H1 (cell line): ENCODE data around the gene TLE5. TPM values are rescaled to one million over a fixed set of nuclear protein-coding genes. Genes with fewer than 3 reads are reported as not detected.

ENCODE experiments used
- CTCF ChIA-PET: fragments of 300-600 bp; sonication (Branson Sonifier 250); formaldehyde crosslinking; loops from one replicate; lab custom pipeline; 2021; ENCODE audit not compliant: partially characterized antibody; lab: Charles Lee
- POLR2A ChIA-PET: fragments of 300-600 bp; sonication (Branson Sonifier 250); formaldehyde crosslinking; loops from one replicate; lab custom pipeline; 2021; ENCODE audit warnings: inconsistent platforms; ENCODE audit not compliant: partially characterized antibody; lab: Charles Lee
- DNase-seq, 2 experiments: peaks; one replicate each; pipeline versions ENCODE4 v3.0.0 to v3.0.0-alpha.2; 2010 to 2022; ENCODE audit warnings: low spot score in 2 of 2, low read depth in 1 of 2, mixed read lengths in 1 of 2
- FAIRE-seq: peaks from 2 replicates; lab custom pipeline; 2011; peaks lifted over from hg19 to GRCh38; lab: Jason Lieb, UNC
- H2AFZ ChIP-seq: 2 replicates; pipeline ENCODE4 v1.8.1; 2012; ENCODE audit warnings: low read length, inconsistent platforms
- H2AK5ac ChIP-seq: 2 replicates; pipeline ENCODE4 v1.6.1; 2013; ENCODE audit warnings: low read depth, low read length
- H2BK120ac ChIP-seq: replicated peaks from 2 replicates; pipeline ENCODE3; 2013; ENCODE audit warnings: low read depth, low read length, inconsistent platforms
- H2BK12ac ChIP-seq: 2 replicates; pipeline ENCODE4 v1.6.1; 2013; ENCODE audit warnings: low read depth, low read length
- H2BK15ac ChIP-seq: 2 replicates; pipeline ENCODE4 v1.6.1; 2013; ENCODE audit warnings: low read length
- H2BK20ac ChIP-seq: 2 replicates; pipeline ENCODE4 v1.6.1; 2013; ENCODE audit warnings: low read length
- H2BK5ac ChIP-seq: 2 replicates; pipeline ENCODE4 v1.6.1; 2013; ENCODE audit warnings: low read depth, low read length
- H3K14ac ChIP-seq: 2 replicates; pipeline ENCODE4 v1.6.1; 2013; ENCODE audit warnings: inconsistent platforms; ENCODE audit not compliant: insufficient read length
- H3K18ac ChIP-seq: 2 replicates; pipeline ENCODE4 v1.6.1; 2013; ENCODE audit warnings: low read length; ENCODE audit errors: extremely low read depth
- H3K23ac ChIP-seq: 2 replicates; pipeline ENCODE4 v1.6.1; 2013; ENCODE audit warnings: inconsistent platforms; ENCODE audit not compliant: insufficient read length
- H3K23me2 ChIP-seq: 2 replicates; pipeline ENCODE4 v1.6.1; 2013; ENCODE audit warnings: low read depth, low read length
- H3K27ac ChIP-seq: 2 replicates; pipeline ENCODE4 v1.6.1; 2011; ENCODE audit warnings: low read depth, low read length, inconsistent platforms
- H3K27me3 ChIP-seq, 4 experiments: replicated peaks in 1 of 4; 1 replicate in 1 of 4; 2 replicates in 3 of 4; pipeline versions ENCODE4 v1.6.1 to v1.8.1; 2011 to 2013; ENCODE audit warnings: low read length in 3 of 4, mild to moderate bottlenecking in 3 of 4, inconsistent platforms in 2 of 4, mixed read lengths in 2 of 4, moderate library complexity in 1 of 4; ENCODE audit not compliant: control insufficient read depth in 3 of 4, insufficient read depth in 3 of 4; ENCODE audit errors: extremely low read depth in 1 of 4
- H3K36me3 ChIP-seq, 4 experiments: 2 replicates each; pipeline versions ENCODE4 v1.6.1 to v1.8.1; 2011 to 2013; ENCODE audit warnings: mild to moderate bottlenecking in 4 of 4, low read length in 3 of 4, moderate library complexity in 2 of 4, control low read depth in 1 of 4, inconsistent platforms in 1 of 4; ENCODE audit not compliant: insufficient read depth in 4 of 4, control insufficient read depth in 2 of 4
- H3K4ac ChIP-seq: replicated peaks from 2 replicates; pipeline ENCODE3; 2013; ENCODE audit warnings: low read length, low read depth, mixed read lengths, inconsistent platforms; ENCODE audit not compliant: insufficient read length
- H3K4me1 ChIP-seq, 4 experiments: replicated peaks in 1 of 4; 1 replicate in 1 of 4; 2 replicates in 3 of 4; pipeline versions ENCODE4 v1.6.1 to v1.8.1; 2011 to 2013; ENCODE audit warnings: low read length in 3 of 4, inconsistent platforms in 2 of 4, mixed read lengths in 1 of 4; ENCODE audit not compliant: insufficient read depth in 4 of 4, control insufficient read depth in 3 of 4
- H3K4me2 ChIP-seq, 2 experiments: 2 replicates each; pipeline versions ENCODE4 v1.6.1 to v1.8.1; 2011 to 2013; ENCODE audit warnings: low read depth in 2 of 2, low read length in 2 of 2, control low read depth in 1 of 2, inconsistent platforms in 1 of 2, mild to moderate bottlenecking in 1 of 2; ENCODE audit not compliant: insufficient read depth in 1 of 2
- H3K4me3 ChIP-seq, 4 experiments: fragments of 200-600, 300-600 bp in 1 of 4; sonication (generic), shearing (Covaris generic), sonication (Bioruptor Twin) in 1 of 4; 2 replicates each; pipeline versions ENCODE4 v1.5.1 to v1.8.1; 2011 to 2016; ENCODE audit warnings: low read length in 4 of 4, low read depth in 3 of 4, control low read depth in 2 of 4, inconsistent platforms in 2 of 4, mild to moderate bottlenecking in 2 of 4, mixed read lengths in 1 of 4, moderate library complexity in 1 of 4; ENCODE audit not compliant: insufficient read depth in 2 of 4; ENCODE audit errors: extremely low read depth in 1 of 4
- H3K56ac ChIP-seq: replicated peaks from 2 replicates; pipeline ENCODE3; 2013; ENCODE audit warnings: low read depth, mild to moderate bottlenecking, mixed read lengths, low read length, inconsistent platforms; ENCODE audit not compliant: insufficient read length
- H3K79me1 ChIP-seq: 2 replicates; pipeline ENCODE4 v1.6.1; 2013; ENCODE audit warnings: low read depth, low read length, control low read depth
- H3K79me2 ChIP-seq, 2 experiments: 2 replicates each; pipeline versions ENCODE4 v1.6.1 to v1.8.1; 2012 to 2013; ENCODE audit warnings: low read length in 2 of 2, mild to moderate bottlenecking in 2 of 2, inconsistent platforms in 1 of 2; ENCODE audit not compliant: insufficient read depth in 2 of 2, control insufficient read depth in 1 of 2
- H3K9ac ChIP-seq, 4 experiments: replicated peaks in 1 of 4; 1 replicate in 1 of 4; 2 replicates in 3 of 4; pipeline versions ENCODE4 v1.6.1 to v1.8.1; 2011 to 2013; ENCODE audit warnings: low read depth in 3 of 4, low read length in 3 of 4, control low read depth in 2 of 4, mild to moderate bottlenecking in 2 of 4, moderate library complexity in 2 of 4, inconsistent platforms in 1 of 4; ENCODE audit errors: extremely low read depth in 1 of 4
- H3K9me3 ChIP-seq, 2 experiments: 2 replicates each; pipeline versions ENCODE4 v1.6.1 to v1.8.1; 2012 to 2013; ENCODE audit warnings: mild to moderate bottlenecking in 2 of 2, moderate library complexity in 2 of 2, control low read depth in 1 of 2, inconsistent platforms in 1 of 2, low read depth in 1 of 2, low read length in 1 of 2, mixed read lengths in 1 of 2; ENCODE audit not compliant: insufficient read depth in 2 of 2
- H4K20me1 ChIP-seq, 2 experiments: replicated peaks in 1 of 2; 2 replicates each; pipeline versions ENCODE3 to v1.8.1; 2011 to 2013; ENCODE audit warnings: inconsistent platforms in 2 of 2, low read length in 2 of 2, mild to moderate bottlenecking in 1 of 2; ENCODE audit not compliant: insufficient read depth in 2 of 2, control insufficient read depth in 1 of 2
- H4K5ac ChIP-seq: 2 replicates; pipeline ENCODE4 v1.6.1; 2013; ENCODE audit warnings: low read length, low read depth, mixed read lengths, inconsistent platforms; ENCODE audit not compliant: insufficient read length
- H4K8ac ChIP-seq: 2 replicates; pipeline ENCODE4 v1.8.0; 2013; ENCODE audit warnings: mild to moderate bottlenecking, moderate library complexity, low read length, inconsistent platforms; ENCODE audit not compliant: insufficient read depth; ENCODE audit errors: extremely low read depth
- H4K91ac ChIP-seq: replicated peaks from 2 replicates; pipeline ENCODE3; 2013; ENCODE audit warnings: low read length, mixed read lengths, inconsistent platforms; ENCODE audit not compliant: insufficient read length
- ATF3 ChIP-seq: IDR thresholded peaks from 2 replicates; pipeline ENCODE4 v1.6.1; 2011; ENCODE audit warnings: low read depth, mild to moderate bottlenecking, low read length; ENCODE audit not compliant: insufficient read depth
- BCL11A ChIP-seq, 2 experiments: IDR thresholded peaks; one replicate each; pipeline ENCODE4 v1.6.1; 2011; ENCODE audit warnings: low read depth in 2 of 2, low read length in 2 of 2, mild to moderate bottlenecking in 2 of 2
- BRCA1 ChIP-seq: IDR thresholded peaks from 2 replicates; pipeline ENCODE4 v1.6.1; 2012; ENCODE audit warnings: low read depth, low read length, improper control_type of control experiment
- CBX8 ChIP-seq: fragments of 300-800, 300-1000 bp; sonication (generic); IDR thresholded peaks from 2 replicates; pipeline ENCODE4 v1.7.1; 2016; ENCODE audit warnings: low read depth, low read length, borderline replicate concordance
- CTBP2 ChIP-seq: IDR thresholded peaks from 2 replicates; pipeline ENCODE4 v1.7.0; 2011; ENCODE audit warnings: borderline replicate concordance, mild to moderate bottlenecking, moderate library complexity, mixed read lengths, low read length; ENCODE audit not compliant: insufficient read depth, insufficient read length
- E2F6 ChIP-seq: IDR thresholded peaks from 2 replicates; pipeline ENCODE4 v1.6.1; 2012; ENCODE audit warnings: inconsistent platforms
- GTF2F1 ChIP-seq: IDR thresholded peaks from 2 replicates; pipeline ENCODE4 v1.6.1; 2012; ENCODE audit warnings: low read depth, low read length, improper control_type of control experiment, borderline replicate concordance
- RAD21 ChIP-seq, 2 experiments: IDR thresholded peaks in 1 of 2; conservative IDR thresholded peaks in 1 of 2; 2 replicates each; pipeline ENCODE4 v1.6.1; 2011; ENCODE audit warnings: low read depth in 2 of 2, low read length in 2 of 2, improper control_type of control experiment in 1 of 2, inconsistent platforms in 1 of 2, mild to moderate bottlenecking in 1 of 2, moderate library complexity in 1 of 2
- TAF7 ChIP-seq: optimal IDR thresholded peaks from 2 replicates; pipeline ENCODE3; 2011; ENCODE audit warnings: low read depth, mild to moderate bottlenecking, inconsistent platforms, low read length, moderate library complexity, borderline replicate concordance
- WGBS, 2 experiments: shearing (Covaris generic) in 1 of 2; methylation state at CpG; one replicate each; pipeline versions ENCODE4 v1.1.6 to v1.1.7; 2013 to 2015; ENCODE audit warnings: low lambda C conversion rate in 2 of 2, mixed read lengths in 2 of 2, inconsistent platforms in 1 of 2, low coverage in 1 of 2, missing lambda C conversion rate in 1 of 2; ENCODE audit not compliant: insufficient replicate concordance in 2 of 2, insufficient coverage in 1 of 2, insufficient read length in 1 of 2; ENCODE audit errors: extremely low coverage in 1 of 2, missing lambda C conversion rate in 1 of 2; 5-methylcytosine and 5-hydroxymethylcytosine counted together
- polyA plus RNA-seq, 7 experiments: library from polyadenylated mRNA; depleted of rRNA in 3 of 7; stranded (reverse) in 5 of 7; unstranded in 2 of 7; fragments of >200 nt in 5 of 7; fragments of 200-250 nt in 2 of 7; gene quantifications; 1 replicate in 5 of 7; 2 replicates in 1 of 7; 4 replicates in 1 of 7; pipeline versions ENCODE4 v1.2.1 to v1.2.3, GENCODE V29; 2011 to 2013; ENCODE audit warnings: missing spikeins in 2 of 7, mixed read lengths in 2 of 7
- total RNA-seq: library from RNA; stranded (reverse); fragmentation: NEBNext Ultra II Directional; extraction: Animal tissue kit (Norgen Biotek cat#: 25700); gene quantifications from 2 replicates; pipeline ENCODE4 v1.2.1, GENCODE V29; 2021

TLE5 gene
- total and polyA plus RNA-seq, 2 of the 8 experiments (the other 6 are each of a cell fraction or from before 2014, with no cell fraction given): 187 to 285 TPM

GRCh38 chr19:3054972-3055740 is 7.1 kb downstream of the TLE5 start:
- WGBS, 2 experiments: 90% methylated on average over 20 of the region's 20 CpGs; no CpG with 5 or more reads in 1 of the 2 experiments
- ChIA-PET POLR2A (interaction anchor here (0.7 to 4.7 kb wide), 10 partner anchors 9 to 105 kb away, joined by 3 to 25 read pairs (median 4); no protein-coding TSS in a partner anchor), CTCF (interaction anchor here (1.0 to 4.7 kb wide), 5 partner anchors 10 to 92 kb away, joined by 3 to 36 read pairs (median 5); no protein-coding TSS in a partner anchor)
- TF ChIP-seq RAD21 (IDR thresholded peaks at IDR 0.05 in 1 of 2, conservative IDR thresholded peaks at IDR 0.05 in 1 of 2; ENCODE audit: low read depth in 2 of 2, low read length in 2 of 2) (no peak), BCL11A (IDR thresholded peaks at IDR 0.05; ENCODE audit: low read depth in 2 of 2, low read length in 2 of 2) (no peak), ATF3 (no peak), E2F6 (no peak), CBX8 (no peak), GTF2F1 (no peak), TAF7 (no peak), CTBP2 (no peak), BRCA1 (no peak)

More at GRCh38 chr19:3054972-3055740, 7.1 kb downstream of the TLE5 start:
- Histone ChIP-seq H2BK120ac (no peak overlapping the region), H2BK15ac (no peak overlapping the region), H3K18ac (no peak overlapping the region; the same call in 1 of the 2 replicates), H3K4me1 (peaks cover 3 to 36% (median 27%) of the 10 kb centered on the region in 4 experiments), H3K27ac (no peak overlapping the region), H3K9me3 (no peaks in the 10 kb centered on the region), H3K27me3 (no peaks in the 10 kb centered on the region; a peak in 2 of 7 replicates), H4K20me1 (peaks cover 5 to 18% of the 10 kb centered on the region in 2 experiments), H3K4me3 (no peak overlapping the region), H3K79me1 (peaks cover 2% of the 10 kb centered on the region; the same call in 1 of the 2 replicates), H2AK5ac (peak overlapping the region; percentile 85), H4K91ac (no peak overlapping the region), H3K9ac (no peak overlapping the region; a peak in 1 of 7 replicates), H3K4ac (no peak overlapping the region), H4K5ac (no peak overlapping the region), H2BK5ac (peak overlapping the region; percentile 55), H2AFZ (no peak overlapping the region), H3K14ac (no peak overlapping the region), H4K8ac (no peak overlapping the region; the same call in 1 of the 2 replicates), H2BK20ac (no peak overlapping the region), H2BK12ac (peak overlapping the region; percentile 10; the same call in 1 of the 2 replicates), H3K36me3 (peaks cover 0 to 33% (median 7%) of the 10 kb centered on the region in 4 experiments; a peak in 5 of 8 replicates), H3K23ac (no peak overlapping the region), H3K79me2 (peaks cover 0 to 4% of the 10 kb centered on the region in 2 experiments; a peak in 1 of 4 replicates), H3K23me2 (no peaks in the 10 kb centered on the region), H3K56ac (no peak overlapping the region), H3K4me2 (peak overlapping the region; percentile 2 to 57; a peak in 2 of 4 replicates)
- DNase-seq: no peak
- no peak for FAIRE-seq
